ENCODE results near the gene RMI2.

Gene RMI2

GRCh38 chr16:11327277-11328171 lies 17.7 kb upstream of the RMI2 start:
- no peak for DNase-seq (ENCODE audit: low read depth in 2 of 2)

- peak; percentile 12 to 17 for DNase-seq (ENCODE audit: low read depth in 2 of 2)
These were observed 16.8 kb upstream of the RMI2 start for GRCh38 chr16:11328172-11329070.

GRCh38 chr16:11329071-11329491 lies 16.2 kb upstream of the RMI2 start:
- DNase-seq (ENCODE audit: low read depth in 2 of 2): no peak

DNA sequence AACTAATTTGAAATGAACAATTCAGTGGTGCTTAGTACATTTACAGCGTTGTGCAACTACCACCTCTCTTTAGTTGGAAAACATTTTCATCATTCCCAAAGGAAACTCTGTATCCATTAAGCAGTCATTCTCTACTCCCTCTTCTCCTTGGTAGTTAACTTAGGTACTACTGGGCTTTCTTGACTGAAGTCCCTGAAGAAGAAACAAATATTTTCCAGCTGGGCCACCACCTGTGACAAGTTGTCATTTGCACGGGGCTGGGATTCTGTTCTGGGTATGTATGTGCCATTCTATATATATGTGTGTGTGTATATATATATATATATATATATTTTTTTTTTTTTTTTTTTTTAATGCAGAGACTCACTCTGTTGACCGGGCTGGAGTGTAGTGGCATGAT lies 15.4 kb upstream of the RMI2 start:
- DNase-seq (ENCODE audit: low read depth in 2 of 2): no peak

- no peak for DNase-seq (ENCODE audit: low read depth in 2 of 2)
These were observed 14.6 kb upstream of the RMI2 start for GRCh38 chr16:11330526-11331237.

GRCh38 chr16:11331967-11332366 lies 13.3 kb upstream of the RMI2 start:
- DNase-seq (ENCODE audit: low read depth in 2 of 2): no peak

DNA sequence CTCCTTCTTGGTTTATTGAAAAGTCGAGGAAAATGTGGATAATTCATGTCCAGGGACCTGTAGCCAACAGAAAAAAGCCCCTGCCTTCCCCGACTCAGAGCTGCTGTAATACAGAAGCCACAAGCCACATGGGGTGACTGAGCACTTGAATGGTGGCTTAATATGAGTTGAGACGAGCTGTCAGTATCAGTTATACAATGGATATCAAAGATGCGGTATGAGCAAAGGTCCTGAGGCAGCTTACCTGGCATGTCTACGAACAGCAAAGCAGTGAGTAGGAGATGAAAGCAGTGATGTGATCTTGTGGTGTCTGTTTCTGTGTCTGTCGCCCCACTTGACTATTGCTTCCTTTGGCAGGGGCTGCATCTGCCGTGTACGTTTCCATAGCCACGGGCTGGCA lies 12.2 kb upstream of the RMI2 start:
- DNase-seq (ENCODE audit: low read depth in 2 of 2): no peak

DNA sequence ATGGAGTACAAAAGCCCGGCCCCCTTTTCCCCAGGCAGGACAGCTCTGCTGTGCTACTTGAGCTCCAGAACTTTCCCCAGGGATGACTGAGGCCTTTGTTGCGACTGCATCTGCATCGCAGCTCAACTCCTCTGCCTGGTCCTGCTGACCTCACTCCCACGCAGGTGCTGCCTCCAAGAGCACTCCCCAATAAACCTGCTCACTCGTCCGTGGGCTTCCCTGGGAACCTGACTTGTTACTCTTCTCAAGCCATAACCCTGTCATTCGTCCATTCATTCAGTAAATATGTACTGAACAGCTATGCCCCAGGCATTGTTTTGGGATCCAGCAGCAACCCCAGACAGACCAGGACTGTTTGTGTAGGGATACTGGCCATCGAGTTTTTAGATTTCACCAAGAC lies 11.6 kb upstream of the RMI2 start:
- DNase-seq (ENCODE audit: low read depth in 2 of 2): no peak

GRCh38 chr16:11334831-11335404 lies 10.3 kb upstream of the RMI2 start:
- DNase-seq (ENCODE audit: low read depth in 2 of 2): no peak

DNA sequence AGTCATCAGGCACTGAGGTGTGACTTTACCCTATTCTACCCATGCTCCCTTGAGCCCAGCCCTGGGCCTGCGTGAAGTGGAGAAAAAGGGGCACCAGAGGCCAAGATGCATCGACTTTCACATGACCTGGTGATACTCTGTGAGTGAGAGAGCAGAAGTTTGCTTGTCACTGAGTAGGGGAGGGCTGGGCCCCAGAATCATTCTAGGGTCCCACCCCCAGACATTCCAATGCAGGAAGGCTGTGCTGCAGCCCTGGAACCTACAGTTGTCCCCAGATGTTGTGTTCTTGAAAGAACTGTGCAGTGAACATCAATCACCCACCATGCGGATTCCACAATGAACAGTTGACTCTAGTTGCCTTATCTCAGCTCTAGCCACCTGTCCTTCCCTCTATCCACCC lies 6.2 kb upstream of the RMI2 start:
- DNase-seq (ENCODE audit: low read depth in 2 of 2): no peak

- no peak for DNase-seq (ENCODE audit: low read depth in 2 of 2)
These were observed 4.5 kb upstream of the RMI2 start for GRCh38 chr16:11340710-11341109.

DNA sequence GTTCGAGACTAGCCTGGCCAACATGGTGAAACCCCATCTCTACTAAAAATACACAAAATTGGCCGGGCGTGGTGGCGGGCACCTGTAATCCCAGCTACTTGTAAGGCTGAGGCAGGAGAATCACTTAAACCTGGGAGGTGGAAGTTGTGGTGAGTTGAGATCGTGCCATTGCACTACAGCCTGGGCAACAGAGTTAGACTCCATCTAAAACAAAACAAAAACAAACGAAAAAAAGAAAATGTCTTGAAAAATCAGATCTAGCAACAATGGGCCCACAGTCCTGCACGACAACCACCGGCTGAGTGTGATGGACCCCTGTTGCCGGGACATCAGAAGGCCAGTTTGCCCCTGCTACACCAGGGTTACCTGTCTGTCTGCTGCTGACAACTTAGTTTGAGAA lies 3.9 kb upstream of the RMI2 start:
- DNase-seq (ENCODE audit: low read depth in 2 of 2): no peak

DNA sequence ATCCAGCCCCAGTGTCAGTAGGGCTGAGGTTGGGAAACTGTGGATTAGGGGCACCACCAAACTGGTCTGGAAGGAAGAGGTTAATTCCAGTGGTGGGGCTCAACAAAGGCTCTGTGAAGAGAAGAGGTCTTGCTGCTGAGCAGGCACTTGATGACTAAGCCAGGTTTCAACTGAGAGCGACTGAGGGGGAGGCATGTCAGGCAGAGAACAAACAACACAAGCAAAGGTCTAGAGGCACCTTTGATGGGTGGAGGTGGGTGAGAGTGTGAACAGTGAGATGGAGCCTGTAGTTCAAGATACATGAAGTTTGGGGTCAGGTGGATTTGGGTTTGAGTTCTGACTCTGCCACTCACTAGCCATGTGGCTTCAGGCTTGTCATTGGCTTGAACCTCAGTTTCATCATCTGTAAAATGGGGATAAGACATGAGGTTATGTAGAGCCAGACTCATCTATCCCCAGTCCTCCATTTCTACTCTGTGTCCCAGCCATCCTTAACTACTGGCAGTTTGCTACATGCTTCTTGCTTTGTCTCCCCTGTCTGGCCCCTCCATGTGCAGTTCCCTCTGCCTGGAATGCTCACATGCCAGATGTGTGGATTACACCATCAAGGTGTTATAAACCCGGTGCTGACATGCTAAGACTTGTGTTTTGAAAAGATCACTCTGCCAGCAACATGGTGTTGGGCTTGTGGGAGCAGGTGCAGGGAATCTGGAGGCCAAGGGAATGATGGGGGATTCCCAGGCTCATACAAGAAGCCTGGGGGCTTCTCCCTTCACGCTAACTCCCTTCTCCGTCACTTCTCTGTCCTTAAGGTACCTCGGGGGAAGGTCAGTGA lies 3.0 kb upstream of the RMI2 start:
- no peak for DNase-seq (ENCODE audit: low read depth in 2 of 2)

- DNase-seq (ENCODE audit: low read depth in 2 of 2): no peak
These were observed 1.6 kb downstream of the RMI2 start for GRCh38 chr16:11346700-11347319.

DNA sequence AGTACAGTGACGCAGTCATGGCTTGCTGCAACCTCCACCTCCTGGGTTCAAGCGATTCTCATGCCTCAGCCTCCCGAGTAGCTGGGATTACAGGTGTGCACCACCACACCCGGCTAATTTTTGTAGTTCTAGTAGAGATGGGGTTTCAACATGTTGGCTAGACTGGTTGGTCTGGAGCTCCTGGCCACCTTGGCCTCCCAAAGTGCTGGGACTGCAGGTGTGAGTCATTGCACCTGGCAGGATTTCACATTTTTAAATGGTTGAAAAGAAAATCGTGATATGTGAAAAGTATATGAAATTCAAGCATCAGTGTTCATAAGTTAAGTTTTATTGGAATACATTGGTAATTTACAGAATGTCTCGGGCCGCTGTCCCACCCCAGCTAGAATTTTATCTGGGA lies 2.6 kb downstream of the RMI2 start:
- DNase-seq (ENCODE audit: low read depth in 2 of 2): no peak

DNA sequence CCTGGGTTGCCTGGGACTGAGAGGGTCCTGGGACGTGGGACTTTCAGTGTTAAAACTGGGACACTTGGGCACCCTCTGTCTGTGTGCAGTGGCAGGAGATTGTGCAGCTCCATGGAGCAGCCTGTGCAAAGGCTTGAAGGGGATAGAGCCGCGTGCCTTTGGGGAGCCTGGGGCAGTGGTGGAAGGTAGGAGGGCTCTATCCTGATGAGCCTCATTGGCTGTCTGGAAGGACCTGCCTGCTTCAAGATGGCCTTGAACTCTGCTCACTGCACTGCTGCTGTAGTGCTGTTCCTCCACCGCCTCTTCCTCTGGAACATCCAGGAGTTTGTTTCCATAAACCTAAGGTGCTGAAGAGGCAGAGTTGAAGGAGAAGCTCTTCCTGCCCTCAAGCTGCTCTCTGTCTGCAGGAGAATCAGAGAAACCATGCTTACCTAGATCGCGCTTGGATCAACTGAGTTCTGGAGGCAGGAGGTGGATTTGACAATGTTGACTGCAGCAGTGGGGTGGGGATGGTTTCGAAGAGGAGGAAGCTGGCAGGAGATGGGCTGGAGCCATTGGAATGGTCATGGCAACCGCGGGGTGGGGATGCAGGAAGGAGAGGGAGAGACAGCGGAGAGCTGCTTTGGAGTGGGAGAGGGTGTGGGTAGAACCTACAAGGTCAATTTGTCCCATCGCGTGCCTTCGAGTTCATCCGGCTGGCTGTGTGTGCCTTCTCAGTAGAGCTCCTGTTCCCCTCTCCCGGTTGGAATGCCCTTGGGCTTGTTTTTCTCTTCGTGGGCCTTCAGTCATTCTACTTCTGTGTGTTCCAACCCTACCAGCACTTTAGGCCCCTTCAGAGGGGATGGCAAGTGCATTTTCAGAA lies 3.7 kb downstream of the RMI2 start:
- no peak for DNase-seq (ENCODE audit: low read depth in 2 of 2)

- no peak for DNase-seq (ENCODE audit: low read depth in 2 of 2)
These were observed 4.5 kb downstream of the RMI2 start for GRCh38 chr16:11349599-11350276.

DNA sequence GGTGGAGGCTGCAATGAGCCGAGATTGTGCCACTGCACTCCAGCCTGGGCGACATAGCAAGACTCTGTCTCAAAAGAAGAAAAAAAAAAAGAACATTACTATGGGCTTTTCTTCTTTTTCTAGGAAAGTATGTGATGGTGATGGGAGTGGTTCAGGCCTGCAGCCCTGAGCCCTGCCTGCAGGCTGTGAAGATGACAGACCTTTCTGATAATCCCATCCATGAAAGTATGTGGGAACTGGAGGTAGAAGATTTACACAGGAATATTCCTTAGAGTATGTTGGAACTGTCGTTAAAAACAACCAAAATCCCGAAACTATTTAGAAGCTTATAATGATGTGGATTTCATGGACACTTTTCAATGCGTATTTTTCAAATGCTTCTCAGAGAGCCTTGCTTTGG lies 5.3 kb downstream of the RMI2 start:
- DNase-seq (ENCODE audit: low read depth in 2 of 2): no peak

GRCh38 chr16:11350921-11351335 lies 5.7 kb downstream of the RMI2 start:
- DNase-seq (ENCODE audit: low read depth in 2 of 2): no peak
